ENCODE measurements around the gene RBPJL. TPM values are rescaled to one million over a fixed set of nuclear protein-coding genes. Genes with fewer than 3 reads are reported as not detected.
"Not testable (repeated sequence)": the region's sequence is repeated elsewhere in the genome, so short reads cannot be mapped to it uniquely, and the experiment has no call there.

Gene RBPJL
- total RNA-seq, 1 donor from 2014 or later: not detected

DNA sequence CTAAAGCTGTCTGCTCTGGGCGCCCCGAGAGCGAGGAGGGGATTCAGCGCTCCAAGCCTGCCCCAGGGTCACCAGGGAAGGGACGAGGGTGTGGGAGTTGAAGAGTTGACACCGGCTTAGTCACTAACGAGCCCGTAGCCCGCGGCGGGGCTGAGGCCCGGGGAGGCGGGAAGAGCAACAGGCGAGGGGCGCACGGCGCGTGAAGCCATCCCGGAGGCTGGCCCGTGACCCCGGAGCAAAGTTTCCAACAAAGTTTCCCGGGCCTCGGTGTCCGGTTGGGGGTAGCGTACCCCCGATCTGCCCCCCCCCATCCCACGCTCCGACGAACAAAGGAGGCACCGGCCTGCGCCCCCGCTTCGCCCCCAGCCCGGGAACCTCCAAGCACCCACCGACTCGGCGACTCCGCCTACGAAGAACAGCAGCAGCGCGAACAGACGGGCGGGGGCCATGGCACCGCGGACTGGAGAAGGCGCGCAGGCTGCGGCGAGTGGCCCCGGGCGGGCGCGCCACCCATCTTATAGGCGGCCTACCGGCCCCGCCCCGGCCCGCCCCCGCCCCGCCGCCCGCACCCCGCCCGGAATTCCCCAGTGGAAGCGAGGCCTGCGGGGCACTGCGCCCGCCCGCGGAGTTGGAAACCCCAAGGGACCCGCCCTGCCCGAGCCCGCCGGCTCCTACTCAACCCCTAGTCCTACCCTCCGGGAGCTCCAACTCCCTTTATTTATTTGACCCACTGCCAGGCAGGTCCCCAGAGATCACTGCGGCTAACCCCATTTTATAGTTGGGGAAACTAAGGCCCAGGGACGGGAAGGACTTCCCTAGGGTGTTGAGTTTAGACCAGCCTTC is 41.5 kb downstream of the RBPJL start, which contains the start of gene SDC4:
Gene SDC4 (minus strand): TSS at position 489 of the 843 bp plus-strand sequence. CDS start 40 bp downstream, at position 449.
- H3K27ac Mint-ChIP-seq: no peak within 1 kb of the TSS
- ATAC-seq (ENCODE audit: low read depth) (peak; percentile 75), DNase-seq (no peak)
- peaks cover 11% of the 10 kb centered on the region for H3K4me1 Mint-ChIP-seq
- intact Hi-C loops (cut with micrococcal nuclease): no loop called here
- no peak for TF ChIP-seq CTCF (IDR thresholded peaks at IDR 0.05)
- ChIA-PET CTCF (interaction anchor here (0.6 kb wide), 1 partner anchor 35 kb away, joined by 4 read pairs; no protein-coding TSS in a partner anchor), POLR2A (interaction anchor here (0.6 to 1.4 kb wide), 3 partner anchors 15 to 422 kb away, joined by 3 to 4 read pairs (median 3); partner anchors contain the start of gene SYS1)
- H3K27me3 Mint-ChIP-seq: peaks cover 21% of the 10 kb centered on the region
- no peaks in the 10 kb centered on the region for H3K9me3 Mint-ChIP-seq
- H3K4me3 Mint-ChIP-seq: peak within 1 kb of the TSS; percentile 68
- no peaks in the 10 kb centered on the region for H3K36me3 Mint-ChIP-seq (ENCODE audit: low read depth)

DNA sequence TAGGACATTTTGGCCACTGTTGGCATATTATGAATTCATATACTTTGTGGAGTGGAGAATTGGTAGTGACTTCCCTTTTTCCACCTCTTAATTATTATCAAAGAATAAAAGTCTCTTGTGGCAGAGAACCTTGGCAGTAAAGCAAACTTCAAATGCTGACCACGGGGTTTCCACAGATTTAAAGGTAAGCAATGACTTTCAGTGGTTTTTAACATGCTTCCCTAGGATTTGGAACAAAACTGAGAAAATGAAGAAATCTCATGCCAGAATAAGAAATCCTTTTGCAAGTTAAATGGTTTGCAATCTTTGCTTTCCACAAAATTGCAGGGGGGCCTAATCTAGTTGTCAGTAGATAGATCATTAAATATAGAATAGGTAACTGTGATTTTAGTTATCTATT is 43.6 kb downstream of the RBPJL start:
- no peaks in the 10 kb centered on the region for H3K9me3 Mint-ChIP-seq
- no peak overlapping the region for H3K4me3 Mint-ChIP-seq
- TF ChIP-seq CTCF (IDR thresholded peaks at IDR 0.05): no peak
- ChIA-PET POLR2A (no interaction called here), CTCF (no interaction called here)
- peaks cover 14% of the 10 kb centered on the region for H3K27me3 Mint-ChIP-seq
- DNase-seq: no peak
- H3K4me1 Mint-ChIP-seq: peaks cover 11% of the 10 kb centered on the region
- ATAC-seq (ENCODE audit: low read depth): no peak
- no peak overlapping the region for H3K27ac Mint-ChIP-seq
- H3K36me3 Mint-ChIP-seq (ENCODE audit: low read depth): no peaks in the 10 kb centered on the region
- intact Hi-C loops (cut with micrococcal nuclease): no loop called here

DNA sequence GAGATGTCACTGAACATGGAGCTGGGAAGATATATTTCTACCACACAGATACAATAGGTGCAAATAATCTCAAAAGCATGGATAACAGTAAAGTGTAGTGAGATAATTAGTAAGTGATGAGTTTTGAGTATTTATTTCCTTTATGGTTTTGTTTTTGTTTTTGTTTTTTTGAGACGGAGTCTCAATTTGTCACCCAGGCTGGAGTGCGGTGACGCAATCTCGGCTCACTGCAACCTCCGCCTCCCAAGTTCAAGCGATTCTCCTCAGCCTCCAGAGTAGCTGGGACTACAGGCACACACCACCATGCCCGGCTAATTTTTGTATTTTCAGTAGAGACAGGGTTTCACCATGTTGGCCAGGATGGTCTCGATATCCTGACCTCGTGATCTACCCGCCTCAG is 44.2 kb downstream of the RBPJL start:
- ATAC-seq (ENCODE audit: low read depth); POLR2A ChIA-PET; DNase-seq; H3K36me3 Mint-ChIP-seq (ENCODE audit: low read depth); H3K27ac Mint-ChIP-seq; H3K9me3 Mint-ChIP-seq; intact Hi-C loops (cut with micrococcal nuclease); H3K4me3 Mint-ChIP-seq: not testable (repeated sequence)
- H3K27me3 Mint-ChIP-seq: peaks cover 14% of the 10 kb centered on the region
- CTCF ChIA-PET: interaction anchor here (1.2 kb wide), 1 partner anchor 39 kb away, joined by 4 read pairs; no protein-coding TSS in a partner anchor
- peaks cover 11% of the 10 kb centered on the region for H3K4me1 Mint-ChIP-seq

GRCh38 chr20:45352729-45353128 is 46.1 kb downstream of the RBPJL start:
- POLR2A ChIA-PET: no interaction called here
- intact Hi-C loops (cut with micrococcal nuclease): no loop called here
- CTCF ChIA-PET: interaction anchor here (0.7 to 1.2 kb wide), 2 partner anchors 10 to 104 kb away, joined by 4 read pairs; partner anchors contain the start of gene SYS1
- H3K27me3 Mint-ChIP-seq: peaks cover 3% of the 10 kb centered on the region
- ATAC-seq (ENCODE audit: low read depth) (no peak), DNase-seq (no peak)
- no peak overlapping the region for H3K4me3 Mint-ChIP-seq
- H3K36me3 Mint-ChIP-seq (ENCODE audit: low read depth): no peaks in the 10 kb centered on the region
- H3K27ac Mint-ChIP-seq: no peak overlapping the region
- no peaks in the 10 kb centered on the region for H3K9me3 Mint-ChIP-seq
- H3K4me1 Mint-ChIP-seq: peaks cover 8% of the 10 kb centered on the region
- TF ChIP-seq CTCF (IDR thresholded peaks at IDR 0.05): no peak

DNA sequence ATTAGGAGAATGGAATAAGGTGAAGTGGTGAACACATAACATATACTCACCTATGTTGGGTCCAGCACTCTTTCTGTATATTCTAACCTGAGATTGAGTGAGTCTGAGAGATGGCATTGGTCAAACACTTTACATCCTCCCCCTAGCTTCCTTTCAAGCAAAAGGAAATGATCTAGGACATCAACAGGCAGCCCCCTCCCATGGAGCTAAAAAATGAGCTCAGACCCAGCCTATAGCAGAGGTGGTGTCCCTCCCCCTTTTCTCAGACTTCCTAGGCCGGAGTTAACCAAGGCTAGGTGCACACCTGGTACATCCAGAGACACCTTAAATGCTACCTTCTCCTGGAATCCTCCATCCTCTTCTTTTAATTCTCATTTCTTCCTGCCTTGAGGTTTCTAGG is 47.1 kb downstream of the RBPJL start:
- POLR2A ChIA-PET: no interaction called here
- Mint-ChIP-seq H3K9me3 (no peaks in the 10 kb centered on the region), H3K27ac (no peak overlapping the region), H3K27me3 (peaks cover 2% of the 10 kb centered on the region), H3K4me3 (no peak overlapping the region), H3K4me1 (peaks cover under 1% of the 10 kb centered on the region), H3K36me3 (ENCODE audit: low read depth) (no peaks in the 10 kb centered on the region)
- CTCF ChIA-PET: interaction anchor here (0.7 kb wide), 1 partner anchor 9 kb away, joined by 3 read pairs; no protein-coding TSS in a partner anchor
- ATAC-seq (ENCODE audit: low read depth) (no peak), DNase-seq (no peak)
- intact Hi-C loops (cut with micrococcal nuclease): no loop called here
- no peak for TF ChIP-seq CTCF (IDR thresholded peaks at IDR 0.05)

All from activated B cell treated with CpG ODN at 0.5 μM for 24 hours (primary cell).